ENCODE measurements around the gene SH2D4B. TPM values are rescaled to one million over a fixed set of nuclear protein-coding genes. Genes with fewer than 3 reads are reported as not detected.

SH2D4B gene
- total RNA-seq, 2 donors from 2014 or later = 0.13 TPM; not detected in 1

DNA sequence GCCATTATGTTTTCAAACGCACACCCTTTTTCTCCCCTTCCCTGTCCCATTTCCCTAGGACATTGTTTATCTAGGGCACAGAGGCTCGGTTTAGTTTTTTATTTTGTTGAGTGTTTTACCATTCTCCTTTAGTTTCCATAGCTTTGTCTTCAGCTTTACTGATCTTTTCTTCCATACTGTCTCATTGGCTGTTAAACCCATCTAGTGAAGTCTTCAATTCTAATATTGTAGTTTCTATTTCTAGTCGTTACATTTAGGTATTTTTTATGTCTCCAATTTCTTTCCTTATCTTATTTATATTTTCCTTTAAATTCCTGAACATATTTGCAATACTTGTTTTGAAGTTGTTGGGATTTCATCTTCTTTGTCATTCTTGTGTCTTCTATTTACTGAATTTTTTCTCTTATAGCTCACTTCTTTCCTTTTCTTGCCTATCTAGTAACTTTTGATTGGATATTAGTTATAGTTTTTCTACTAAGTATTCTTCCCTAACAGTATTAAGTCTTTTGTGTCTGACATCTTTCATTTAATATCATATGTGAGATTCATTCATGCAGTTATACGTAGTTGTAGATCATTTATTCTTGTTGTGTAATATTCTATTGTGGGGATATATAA lies 41.0 kb upstream of the SH2D4B start:
- Histone ChIP-seq H3K4me3 (ENCODE audit: low read length) (no peak overlapping the region), H3K9me3 (ENCODE audit: control insufficient read depth, low read length) (peaks cover 5% of the 10 kb centered on the region), H3K27ac (ENCODE audit: low read depth, low read length) (no peak overlapping the region), H3K4me1 (ENCODE audit: control insufficient read depth, insufficient read depth, low read length) (peaks cover 5% of the 10 kb centered on the region), H3K36me3 (ENCODE audit: control insufficient read depth, insufficient read depth, low read length) (peaks cover 69% of the 10 kb centered on the region), H3K27me3 (ENCODE audit: control insufficient read depth, insufficient read depth, low read length, poor library complexity, severe bottlenecking) (no peaks in the 10 kb centered on the region), H3K9ac (ENCODE audit: extremely low read depth, low read length, poor library complexity, severe bottlenecking) (no peak overlapping the region)
- Mint-ChIP-seq H3K36me3 (ENCODE audit: low read depth) (peaks cover 38% of the 10 kb centered on the region), H3K4me3 (no peak overlapping the region), H3K9me3 (no peaks in the 10 kb centered on the region), H3K27ac (no peak overlapping the region), H3K4me1 (peaks cover 34% of the 10 kb centered on the region), H3K27me3 (ENCODE audit: insufficient read depth) (no peaks in the 10 kb centered on the region)
- no peak for TF ChIP-seq CTCF (conservative IDR thresholded peaks at IDR 0.05)
- 96% methylated on average over 2 of the region's 4 CpGs; no CpG with 5 or more reads in 1 of the 2 experiments for WGBS, 2 experiments (ENCODE audit: insufficient coverage in 1 of 2, insufficient read length in 1 of 2)
- DNase-seq = no peak

- no peak overlapping the region for H3K4me3 ChIP-seq (ENCODE audit: low read length)
- H3K27me3 Mint-ChIP-seq (ENCODE audit: insufficient read depth) = no peaks in the 10 kb centered on the region
- no peak overlapping the region for H3K9ac ChIP-seq (ENCODE audit: extremely low read depth, low read length, poor library complexity, severe bottlenecking)
- no peak overlapping the region for H3K27ac ChIP-seq (ENCODE audit: low read depth, low read length)
- peaks cover 62% of the 10 kb centered on the region for H3K36me3 ChIP-seq (ENCODE audit: control insufficient read depth, insufficient read depth, low read length)
- TF ChIP-seq CTCF (conservative IDR thresholded peaks at IDR 0.05) = no peak
- H3K27ac Mint-ChIP-seq = no peak overlapping the region
- H3K4me1 Mint-ChIP-seq = peaks cover 40% of the 10 kb centered on the region
- no peaks in the 10 kb centered on the region for H3K9me3 Mint-ChIP-seq
- no peaks in the 10 kb centered on the region for H3K27me3 ChIP-seq (ENCODE audit: control insufficient read depth, insufficient read depth, low read length, poor library complexity, severe bottlenecking)
- no peak overlapping the region for H3K4me3 Mint-ChIP-seq
- H3K9me3 ChIP-seq (ENCODE audit: control insufficient read depth, low read length) = peaks cover 5% of the 10 kb centered on the region
- DNase-seq = no peak
- peaks cover 34% of the 10 kb centered on the region for H3K36me3 Mint-ChIP-seq (ENCODE audit: low read depth)
- peaks cover 5% of the 10 kb centered on the region for H3K4me1 ChIP-seq (ENCODE audit: control insufficient read depth, insufficient read depth, low read length)
- 77 to 85% methylated on average over 3 to 7 of the region's 7 CpGs for WGBS, 2 experiments (ENCODE audit: insufficient coverage in 1 of 2, insufficient read length in 1 of 2)
Measured at GRCh38 chr10:80497187-80498077, 40.3 kb upstream of the SH2D4B start.

GRCh38 chr10:80498078-80498832 lies 39.4 kb upstream of the SH2D4B start:
- H3K9ac ChIP-seq (ENCODE audit: extremely low read depth, low read length, poor library complexity, severe bottlenecking) = no peak overlapping the region
- peaks cover 8% of the 10 kb centered on the region for H3K4me1 ChIP-seq (ENCODE audit: control insufficient read depth, insufficient read depth, low read length)
- DNase-seq = no peak
- peaks cover 55% of the 10 kb centered on the region for H3K36me3 ChIP-seq (ENCODE audit: control insufficient read depth, insufficient read depth, low read length)
- Mint-ChIP-seq H3K4me1 (peaks cover 48% of the 10 kb centered on the region), H3K4me3 (no peak overlapping the region), H3K27me3 (ENCODE audit: insufficient read depth) (no peaks in the 10 kb centered on the region), H3K9me3 (no peaks in the 10 kb centered on the region), H3K27ac (peak overlapping the region; percentile 79), H3K36me3 (ENCODE audit: low read depth) (peaks cover 34% of the 10 kb centered on the region)
- no peak for TF ChIP-seq CTCF (conservative IDR thresholded peaks at IDR 0.05)
- H3K27me3 ChIP-seq (ENCODE audit: control insufficient read depth, insufficient read depth, low read length, poor library complexity, severe bottlenecking) = no peaks in the 10 kb centered on the region
- 81 to 91% methylated on average over 6 to 8 of the region's 8 CpGs for WGBS, 2 experiments (ENCODE audit: insufficient coverage in 1 of 2, insufficient read length in 1 of 2)
- peaks cover 5% of the 10 kb centered on the region for H3K9me3 ChIP-seq (ENCODE audit: control insufficient read depth, low read length)
- peak overlapping the region; percentile 79 for H3K27ac ChIP-seq (ENCODE audit: low read depth, low read length)
- H3K4me3 ChIP-seq (ENCODE audit: low read length) = no peak overlapping the region

All from endodermal cell (in vitro differentiated cells).